PC-9 (cell line): Measurements from ENCODE around the gene PSMD1. TPM values are rescaled to one million over a fixed set of nuclear protein-coding genes. Genes with fewer than 3 reads are reported as not detected.

Source experiments
- BruUV-seq: library from RNA; stranded (reverse); fragments of 400-500 nt; replicated peaks from 2 replicates; lab custom pipeline; 2021; lab: Mats Ljungman, UMichigan
- CTCF ChIA-PET: fragments of 300-600 bp; sonication (Branson Sonifier 250); formaldehyde crosslinking; loops from one replicate; lab custom pipeline; 2022; ENCODE audit warnings: antibody characterized with exemption; lab: Charles Lee
- POLR2A ChIA-PET: fragments of 300-600 bp; sonication (Branson Sonifier 250); formaldehyde crosslinking; loops from one replicate; lab custom pipeline; 2022; ENCODE audit warnings: antibody characterized with exemption; ENCODE audit not compliant: unreplicated experiment; lab: Charles Lee
- DNase-seq, 2 experiments: peaks; one replicate each; pipeline versions ENCODE4 v3.0.0 to v3.0.0-alpha.2; 2015 to 2022; ENCODE audit warnings: mixed read lengths in 1 of 2
- H2AFZ ChIP-seq: fragments of 200-600 bp; sonication (generic); 2 replicates; pipeline ENCODE4 v1.8.1; 2017; ENCODE audit warnings: antibody characterized with exemption
- H3F3A ChIP-seq: fragments of 200-600 bp; sonication (generic); 2 replicates; pipeline ENCODE4 v1.8.1; 2017; ENCODE audit warnings: antibody characterized with exemption, mild to moderate bottlenecking, low read depth; ENCODE audit not compliant: insufficient read depth
- H3K27ac ChIP-seq: fragments of 200-600 bp; sonication (generic); 2 replicates; pipeline ENCODE4 v1.6.1; 2016; ENCODE audit warnings: mixed run types
- H3K27me3 ChIP-seq: fragments of 200-600 bp; sonication (generic); 2 replicates; pipeline ENCODE4 v1.6.1; 2016; ENCODE audit warnings: low read depth, mixed run types; ENCODE audit not compliant: insufficient read depth
- H3K36me3 ChIP-seq: fragments of 200-600 bp; sonication (generic); 2 replicates; pipeline ENCODE4 v1.6.1; 2016; ENCODE audit warnings: low read depth, mixed run types
- H3K4me1 ChIP-seq: fragments of 200-600 bp; sonication (generic); replicated peaks from 2 replicates; pipeline ENCODE4 v1.6.1; 2016; ENCODE audit warnings: mixed run types; ENCODE audit not compliant: insufficient read depth
- H3K4me2 ChIP-seq: fragments of 200-600 bp; sonication (generic); 2 replicates; pipeline ENCODE4 v1.6.1; 2017; ENCODE audit warnings: mixed run types
- H3K4me3 ChIP-seq: fragments of 200-600 bp; sonication (generic); 2 replicates; pipeline ENCODE4 v1.6.1; 2016; ENCODE audit warnings: mixed run types
- H3K79me2 ChIP-seq: fragments of 200-600 bp; sonication (generic); 2 replicates; pipeline ENCODE4 v1.6.1; 2017; ENCODE audit warnings: low read depth, mixed run types
- H3K9me2 ChIP-seq: fragments of 200-600 bp; sonication (generic); 2 replicates; pipeline ENCODE4 v1.8.1; 2017; ENCODE audit warnings: mild to moderate bottlenecking; ENCODE audit not compliant: insufficient read depth
- H3K9me3 ChIP-seq: fragments of 200-600 bp; sonication (generic); 2 replicates; pipeline ENCODE4 v1.8.1; 2016; ENCODE audit warnings: low read depth; ENCODE audit not compliant: insufficient read depth
- H4K20me1 ChIP-seq: fragments of 200-600 bp; sonication (generic); 2 replicates; pipeline ENCODE4 v1.8.1; 2017; ENCODE audit not compliant: insufficient read depth
- CTCF ChIP-seq: fragments of 200-600 bp; sonication (generic); conservative IDR thresholded peaks from 2 replicates; pipeline ENCODE4 v1.6.1; 2017; ENCODE audit warnings: mixed run types, antibody characterized with exemption, mild to moderate bottlenecking, moderate library complexity
- EZH2 ChIP-seq: fragments of 200-600 bp; sonication (generic); IDR thresholded peaks from 2 replicates; pipeline ENCODE4 v1.8.0; 2017; ENCODE audit warnings: antibody characterized with exemption, low read depth
- intact Hi-C: fragments of 100-400 bp; cut with micrococcal nuclease; formaldehyde crosslinking; loops from one replicate; pipeline ENCODE4 v1.10.0; 2022; ENCODE audit not compliant: unreplicated experiment
- total RNA-seq: library from RNA; stranded (reverse); gene quantifications from 2 replicates; pipeline ENCODE4 v1.2.3, GENCODE V29; 2021

The PSMD1 gene
- total RNA-seq, 1 experiment from 2014 or later = 119 TPM

GRCh38 chr2:231211486-231211885, 154.8 kb downstream of the PSMD1 start:
- POLR2A ChIA-PET = no interaction called here
- H3K9me3 ChIP-seq = no peaks in the 10 kb centered on the region
- H3K79me2 ChIP-seq = no peaks in the 10 kb centered on the region
- BruUV-seq = no TSS peak
- H2AFZ ChIP-seq = no peak overlapping the region
- H3K4me1 ChIP-seq = no peaks in the 10 kb centered on the region
- H3F3A ChIP-seq = no peaks in the 10 kb centered on the region
- no peaks in the 10 kb centered on the region for H3K27me3 ChIP-seq
- CTCF ChIA-PET = interaction anchor here (0.6 kb wide), 1 partner anchor 72 kb away, joined by 5 read pairs; no protein-coding TSS in a partner anchor
- intact Hi-C loops = no loop called here
- no peak overlapping the region for H3K4me2 ChIP-seq
- no peak overlapping the region for H3K4me3 ChIP-seq
- 0 out of 2 replicates have a peak, but pooled peaks cover 4% of the 10 kb centered on the region for H3K36me3 ChIP-seq
- no peaks in the 10 kb centered on the region; the same call in 1 of the 2 replicates for H4K20me1 ChIP-seq
- no peak for DNase-seq
- H3K27ac ChIP-seq = no peak overlapping the region
- no peak for TF ChIP-seq CTCF
- no peak for TF ChIP-seq EZH2
- no peaks in the 10 kb centered on the region for H3K9me2 ChIP-seq

GRCh38 chr2:231212329-231212845, 155.7 kb downstream of the PSMD1 start:
- Histone ChIP-seq H3K4me1 (no peaks in the 10 kb centered on the region), H3K9me2 (no peaks in the 10 kb centered on the region), H3F3A (no peaks in the 10 kb centered on the region), H4K20me1 (no peaks in the 10 kb centered on the region; the same call in 1 of the 2 replicates), H3K79me2 (no peaks in the 10 kb centered on the region), H3K9me3 (no peaks in the 10 kb centered on the region), H3K4me3 (no peak overlapping the region), H3K27me3 (no peaks in the 10 kb centered on the region), H3K36me3 (0 out of 2 replicates have a peak, but pooled peaks cover 4% of the 10 kb centered on the region), H2AFZ (no peak overlapping the region), H3K27ac (no peak overlapping the region), H3K4me2 (no peak overlapping the region)
- no peak for DNase-seq
- intact Hi-C loops = no loop called here
- ChIA-PET CTCF (no interaction called here), POLR2A (no interaction called here)
- BruUV-seq = no TSS peak
- no peak for TF ChIP-seq CTCF

- Histone ChIP-seq H3K79me2 (no peaks in the 10 kb centered on the region), H3K9me3 (no peaks in the 10 kb centered on the region), H3F3A (no peaks in the 10 kb centered on the region), H3K4me3 (no peak overlapping the region), H4K20me1 (no peaks in the 10 kb centered on the region; the same call in 1 of the 2 replicates), H3K9me2 (no peaks in the 10 kb centered on the region), H3K27me3 (no peaks in the 10 kb centered on the region), H3K4me2 (no peak overlapping the region), H3K4me1 (no peaks in the 10 kb centered on the region), H3K27ac (no peak overlapping the region), H2AFZ (no peak overlapping the region), H3K36me3 (no peaks in the 10 kb centered on the region)
- TF ChIP-seq EZH2 (no peak), CTCF (no peak)
- BruUV-seq = no TSS peak
- POLR2A ChIA-PET = no interaction called here
- CTCF ChIA-PET = no interaction called here
- no peak for DNase-seq
- intact Hi-C loops = no loop called here
Observed at GRCh38 chr2:231213931-231214642, 157.4 kb downstream of the PSMD1 start.
